H1 (cell line): ENCODE measurements around the gene SIGLEC10.

Source experiments
- POLR2A ChIP-seq, 2 experiments: IDR thresholded peaks; 1 replicate in 1 of 2; 2 replicates in 1 of 2; pipeline ENCODE4 v1.6.1; 2011; ENCODE audit warnings: low read depth in 2 of 2, low read length in 2 of 2, mild to moderate bottlenecking in 2 of 2; ENCODE audit errors: control extremely low read depth in 1 of 2
- RFX5 ChIP-seq: IDR thresholded peaks from 2 replicates; pipeline ENCODE4 v1.6.1; 2011; ENCODE audit warnings: low read depth, low read length, improper control_type of control experiment, borderline replicate concordance
- SIN3A ChIP-seq, 2 experiments: IDR thresholded peaks in 1 of 2; conservative IDR thresholded peaks in 1 of 2; 2 replicates each; pipeline ENCODE4 v1.6.1; 2011 to 2012; ENCODE audit warnings: low read length in 2 of 2, improper control_type of control experiment in 1 of 2, low read depth in 1 of 2, mild to moderate bottlenecking in 1 of 2
- SP4 ChIP-seq: IDR thresholded peaks from 2 replicates; pipeline ENCODE4 v1.6.1; 2012; ENCODE audit warnings: low read length, inconsistent platforms
- TF ChIP-seq, protein P1 (sequence below): IDR thresholded peaks from 2 replicates; pipeline ENCODE4 v1.6.1; 2012; ENCODE audit warnings: inconsistent platforms
- TF ChIP-seq, protein P2 (sequence below), 3 experiments: IDR thresholded peaks; 1 replicate in 2 of 3; 2 replicates in 1 of 3; pipeline versions ENCODE4 v1.5.1 to v1.6.1; 2011; ENCODE audit warnings: low read length in 3 of 3, mild to moderate bottlenecking in 3 of 3, inconsistent platforms in 2 of 3, low read depth in 1 of 3, moderate library complexity in 1 of 3; ENCODE audit not compliant: insufficient read depth in 1 of 3; ENCODE audit errors: control extremely low read depth in 1 of 3

DNA sequence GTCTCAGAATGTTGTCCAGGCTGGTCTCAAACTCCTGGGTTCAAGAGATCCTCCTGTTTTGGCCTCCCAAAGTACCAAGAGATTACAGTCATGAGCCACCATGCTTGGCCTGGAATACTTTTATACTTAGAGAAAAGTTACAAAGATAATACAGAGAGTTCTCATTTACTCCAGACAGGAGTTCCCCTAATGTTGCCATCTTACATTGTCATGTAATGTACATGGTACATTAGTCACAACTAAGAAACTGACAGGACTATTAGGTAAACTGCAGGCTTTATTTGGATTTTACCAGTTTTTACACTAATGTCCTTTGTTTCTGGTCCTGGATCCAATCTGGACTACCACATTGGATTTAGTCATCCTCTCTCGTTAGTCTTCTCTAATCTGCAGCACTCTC lies 24.7 kb downstream of the SIGLEC10 start:
- TF ChIP-seq POLR2A (IDR thresholded peaks at IDR 0.05; ENCODE audit: control extremely low read depth in 1 of 2, low read depth in 2 of 2, low read length in 2 of 2): no peak
- no peak for TF ChIP-seq SP4
- TF ChIP-seq, protein P1, sequence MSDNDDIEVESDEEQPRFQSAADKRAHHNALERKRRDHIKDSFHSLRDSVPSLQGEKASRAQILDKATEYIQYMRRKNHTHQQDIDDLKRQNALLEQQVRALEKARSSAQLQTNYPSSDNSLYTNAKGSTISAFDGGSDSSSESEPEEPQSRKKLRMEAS: no peak
- TF ChIP-seq SIN3A (conservative IDR thresholded peaks at IDR 0.05 in 1 of 2, IDR thresholded peaks at IDR 0.05 in 1 of 2; ENCODE audit: low read depth in 1 of 2, low read length in 2 of 2): no peak
- TF ChIP-seq, protein P2, sequence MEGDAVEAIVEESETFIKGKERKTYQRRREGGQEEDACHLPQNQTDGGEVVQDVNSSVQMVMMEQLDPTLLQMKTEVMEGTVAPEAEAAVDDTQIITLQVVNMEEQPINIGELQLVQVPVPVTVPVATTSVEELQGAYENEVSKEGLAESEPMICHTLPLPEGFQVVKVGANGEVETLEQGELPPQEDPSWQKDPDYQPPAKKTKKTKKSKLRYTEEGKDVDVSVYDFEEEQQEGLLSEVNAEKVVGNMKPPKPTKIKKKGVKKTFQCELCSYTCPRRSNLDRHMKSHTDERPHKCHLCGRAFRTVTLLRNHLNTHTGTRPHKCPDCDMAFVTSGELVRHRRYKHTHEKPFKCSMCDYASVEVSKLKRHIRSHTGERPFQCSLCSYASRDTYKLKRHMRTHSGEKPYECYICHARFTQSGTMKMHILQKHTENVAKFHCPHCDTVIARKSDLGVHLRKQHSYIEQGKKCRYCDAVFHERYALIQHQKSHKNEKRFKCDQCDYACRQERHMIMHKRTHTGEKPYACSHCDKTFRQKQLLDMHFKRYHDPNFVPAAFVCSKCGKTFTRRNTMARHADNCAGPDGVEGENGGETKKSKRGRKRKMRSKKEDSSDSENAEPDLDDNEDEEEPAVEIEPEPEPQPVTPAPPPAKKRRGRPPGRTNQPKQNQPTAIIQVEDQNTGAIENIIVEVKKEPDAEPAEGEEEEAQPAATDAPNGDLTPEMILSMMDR (IDR thresholded peaks at IDR 0.05; ENCODE audit: control extremely low read depth in 1 of 3, insufficient read depth in 1 of 3, low read depth in 1 of 3, low read length in 3 of 3): no peak
- TF ChIP-seq RFX5: no peak
